ENCODE data around the gene DLGAP3.

GRCh38 chr1:34928066-34928696 lies 1.3 kb downstream of the DLGAP3 start:
- no peak for TF ChIP-seq TAF1 (IDR thresholded peaks at IDR 0.05; ENCODE audit: borderline replicate concordance, low read depth, low read length)
- TF ChIP-seq POLR2AphosphoS5 (IDR thresholded peaks at IDR 0.05; ENCODE audit: low read depth, low read length), result no peak
- no peak for TF ChIP-seq POLR2A (IDR thresholded peaks at IDR 0.05; ENCODE audit: low read depth, low read length)
